NCI-H446 treated with DMSO at 0.1 percent for 48 hours (cell line): Measurements from ENCODE around the gene ADAP1.
"Not testable (repeated sequence)": the region's sequence is repeated elsewhere in the genome, so short reads cannot be mapped to it uniquely, and the experiment has no call there.

Experiments used
- DNase-seq: peaks from one replicate; lab custom pipeline; 2025; lab: John Stamatoyannopoulos, UW

ADAP1 gene

DNA sequence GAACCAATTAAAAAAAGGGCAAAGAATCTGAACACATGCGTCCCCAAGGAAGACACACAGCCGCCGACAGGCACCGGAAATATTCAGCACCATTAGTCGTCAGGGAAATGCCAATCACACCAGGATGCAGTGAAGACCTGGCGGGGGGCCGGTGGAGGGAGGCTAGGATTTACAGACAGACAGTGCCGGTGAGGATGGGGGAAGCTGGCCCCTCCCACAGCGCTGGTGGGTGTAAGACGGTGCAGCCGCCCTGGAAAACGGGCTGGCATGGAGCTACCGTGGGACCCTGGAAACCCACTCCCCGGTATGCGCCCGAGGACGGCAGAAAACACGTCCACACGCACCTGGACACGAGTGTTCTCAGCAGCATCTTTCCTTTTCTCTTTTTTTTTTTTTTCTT is 4.8 kb upstream of the ADAP1 start:
- DNase-seq: no peak

DNA sequence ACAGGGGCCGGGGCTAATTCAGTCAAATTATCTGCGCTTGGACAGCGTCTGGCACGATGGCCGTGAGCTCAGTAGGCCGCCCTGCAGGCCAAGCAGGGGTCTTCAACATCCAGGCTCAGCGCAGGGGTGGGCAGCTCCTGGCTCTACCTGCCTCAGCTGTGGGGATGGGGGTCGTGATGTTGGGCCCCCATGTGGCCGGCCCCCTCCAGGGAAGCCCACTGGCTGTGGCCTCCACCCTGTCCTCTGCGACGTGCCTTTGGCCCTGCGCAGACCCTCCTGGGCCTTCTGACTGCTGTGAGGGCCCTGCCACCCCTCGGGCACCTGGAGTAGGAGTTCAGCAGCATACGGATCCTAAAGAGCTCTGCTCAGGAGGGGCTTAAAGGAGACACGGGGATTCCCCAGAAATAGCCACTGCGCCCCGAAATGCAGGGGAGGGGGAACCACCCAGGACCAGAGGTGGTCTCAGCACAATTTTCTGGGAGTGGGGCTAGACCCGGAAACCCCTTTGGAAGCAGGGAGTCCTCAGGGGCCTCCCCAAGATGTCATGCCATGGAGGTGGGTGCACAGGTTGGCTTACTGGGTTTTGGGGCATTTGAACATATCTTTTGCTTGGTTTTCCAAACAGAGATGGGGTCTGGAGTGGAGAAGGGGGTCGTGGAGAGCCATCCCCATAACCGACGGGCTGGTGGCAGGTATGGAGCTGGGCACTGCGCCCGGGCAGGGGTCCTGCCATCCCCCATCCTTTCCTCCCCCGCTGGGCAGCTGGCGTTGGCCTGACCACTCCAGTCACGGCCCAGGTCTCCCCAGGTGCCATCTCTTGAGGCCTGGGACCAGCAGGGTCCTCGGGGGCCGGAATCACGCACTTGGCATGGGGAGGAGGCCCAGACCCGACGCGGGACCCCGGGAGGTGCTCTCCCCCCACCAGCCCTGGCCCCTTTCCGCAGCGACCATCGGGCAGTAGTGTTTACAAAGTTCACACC is 4.0 kb upstream of the ADAP1 start:
- DNase-seq: no peak

DNA sequence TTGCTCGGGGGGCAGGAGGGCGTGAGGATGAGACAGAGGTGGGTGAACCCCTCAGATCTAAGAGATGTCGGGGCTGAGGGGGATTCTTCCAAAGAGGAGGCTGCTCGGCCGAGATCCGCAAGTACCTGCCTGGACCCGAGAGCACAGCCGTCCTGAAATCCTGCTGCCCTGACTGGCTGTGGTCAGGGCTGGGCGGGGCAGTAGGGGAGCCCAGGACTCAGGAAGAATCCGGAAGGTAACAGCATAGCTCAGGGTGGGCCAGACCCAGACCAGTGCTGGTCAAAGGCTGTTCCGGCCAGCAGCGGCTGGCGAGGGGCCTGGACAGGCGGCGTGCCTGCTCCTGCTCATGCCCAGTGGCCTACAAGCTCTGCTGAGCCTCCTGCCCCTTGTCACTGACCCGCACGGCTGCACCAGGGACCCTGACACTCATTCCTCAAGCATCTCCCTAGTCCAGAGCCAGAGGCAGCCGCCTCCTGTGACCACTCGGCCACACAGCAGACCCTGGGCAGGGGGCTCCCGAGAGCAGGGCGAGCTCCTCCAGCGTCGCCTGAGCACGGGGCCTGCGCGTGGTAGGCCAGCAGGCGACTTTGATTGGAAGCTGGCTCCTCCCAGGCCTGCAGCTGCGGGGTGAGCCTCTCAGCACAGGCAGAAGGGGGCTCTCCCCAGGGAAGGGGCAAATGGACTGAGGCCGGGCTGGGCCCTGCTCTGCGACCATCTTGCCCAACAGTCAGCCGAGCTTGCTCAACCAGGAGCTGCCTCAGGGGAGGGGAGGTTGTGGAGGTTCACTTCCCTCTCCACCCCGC is 3.1 kb upstream of the ADAP1 start:
- DNase-seq: no peak

DNA sequence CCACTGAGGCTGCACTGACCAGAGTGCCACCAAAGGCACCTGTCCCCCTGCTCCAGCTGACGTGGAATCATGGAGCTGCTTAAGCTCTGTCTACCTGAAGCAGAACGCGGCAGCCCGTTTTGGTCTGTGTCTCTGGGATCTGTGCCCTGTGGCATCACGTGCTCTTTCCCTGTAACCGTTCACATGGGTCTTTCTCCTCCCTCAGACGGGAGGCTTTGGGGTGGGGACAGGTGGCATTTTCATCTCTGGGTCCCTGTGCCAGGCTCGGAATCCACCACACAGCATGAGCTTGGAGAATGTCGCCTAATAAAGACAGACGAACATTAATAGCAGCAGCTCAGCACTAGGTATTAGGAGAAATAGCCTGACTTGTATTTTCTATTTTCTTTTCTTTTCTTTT is 1.6 kb upstream of the ADAP1 start:
- DNase-seq: no peak

- DNase-seq: no peak
Observed at GRCh38 chr7:953547-954327, 743 bp downstream of the ADAP1 start.

GRCh38 chr7:952548-953441 is 1.7 kb downstream of the ADAP1 start:
- no peak for DNase-seq

DNA sequence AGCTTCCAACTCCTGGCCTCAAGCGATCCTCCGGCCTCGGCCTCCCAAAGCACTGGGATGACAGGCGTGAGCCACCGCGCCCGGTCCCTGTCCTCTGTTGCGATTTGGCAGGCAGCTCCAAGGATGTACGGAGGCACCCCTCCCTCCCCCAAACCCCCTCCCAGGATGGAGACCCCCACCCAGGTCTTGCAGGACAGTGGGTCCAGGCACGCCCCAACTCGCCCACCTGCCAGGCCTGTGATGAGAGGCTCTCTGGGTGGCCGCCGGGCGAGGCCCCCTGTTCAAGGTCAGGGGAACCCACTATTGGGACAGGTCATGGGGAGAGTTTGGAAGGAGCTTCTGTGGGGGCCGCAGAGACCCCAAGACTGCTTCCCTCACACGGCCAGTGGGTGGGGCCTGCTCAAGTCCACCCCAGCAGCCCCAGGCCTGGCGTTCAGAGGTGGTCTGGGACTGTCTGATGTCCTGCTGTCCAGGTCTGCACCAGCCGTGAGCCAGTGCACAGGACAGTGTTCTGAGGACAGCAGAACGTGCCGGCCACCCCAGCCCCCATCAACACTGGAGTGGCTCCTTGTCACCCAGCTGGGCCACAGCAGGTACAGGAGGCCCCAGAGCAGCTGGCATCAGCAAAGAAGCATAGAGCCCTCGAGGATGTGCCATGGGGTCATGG is 2.5 kb downstream of the ADAP1 start:
- DNase-seq: no peak

GRCh38 chr7:949021-949934 is 5.2 kb downstream of the ADAP1 start:
- no peak for DNase-seq

GRCh38 chr7:947391-948210 is 6.9 kb downstream of the ADAP1 start:
- DNase-seq: no peak

DNA sequence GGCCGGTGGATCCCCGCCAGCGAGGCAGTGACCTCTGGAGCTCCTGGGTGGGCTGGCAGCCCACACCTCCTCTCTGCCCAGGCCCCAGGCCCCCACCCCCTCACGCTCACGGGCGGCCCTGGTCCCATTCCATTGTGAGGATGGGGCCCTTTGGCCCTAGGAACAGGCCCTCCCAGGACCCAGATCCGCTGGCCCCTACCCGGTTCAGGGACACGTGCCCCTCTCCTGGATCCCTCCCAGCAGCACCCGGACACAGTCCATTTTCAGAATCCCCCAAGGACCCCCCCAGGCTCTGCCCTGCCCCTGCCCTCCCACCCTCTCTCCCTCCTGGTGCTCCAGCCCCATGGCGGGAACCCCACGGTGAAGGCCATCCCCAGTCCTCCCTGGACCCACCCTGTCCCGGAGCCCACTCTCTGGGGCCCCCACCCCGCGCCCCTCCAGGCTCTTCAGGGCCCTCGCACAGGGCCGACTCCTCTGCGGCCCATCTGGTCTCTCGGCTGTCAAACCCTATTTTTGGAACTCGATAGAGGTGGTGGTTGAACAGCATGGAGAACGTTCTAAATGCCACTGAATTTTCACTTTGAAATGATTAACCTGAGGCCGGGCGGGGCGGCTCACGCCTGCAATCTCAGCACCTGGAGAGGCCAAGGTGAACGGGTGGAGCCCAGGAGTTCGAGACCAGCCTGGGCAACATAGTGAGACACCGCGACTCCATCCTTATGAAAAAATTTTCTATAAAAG is 8.1 kb downstream of the ADAP1 start:
- DNase-seq: no peak

DNA sequence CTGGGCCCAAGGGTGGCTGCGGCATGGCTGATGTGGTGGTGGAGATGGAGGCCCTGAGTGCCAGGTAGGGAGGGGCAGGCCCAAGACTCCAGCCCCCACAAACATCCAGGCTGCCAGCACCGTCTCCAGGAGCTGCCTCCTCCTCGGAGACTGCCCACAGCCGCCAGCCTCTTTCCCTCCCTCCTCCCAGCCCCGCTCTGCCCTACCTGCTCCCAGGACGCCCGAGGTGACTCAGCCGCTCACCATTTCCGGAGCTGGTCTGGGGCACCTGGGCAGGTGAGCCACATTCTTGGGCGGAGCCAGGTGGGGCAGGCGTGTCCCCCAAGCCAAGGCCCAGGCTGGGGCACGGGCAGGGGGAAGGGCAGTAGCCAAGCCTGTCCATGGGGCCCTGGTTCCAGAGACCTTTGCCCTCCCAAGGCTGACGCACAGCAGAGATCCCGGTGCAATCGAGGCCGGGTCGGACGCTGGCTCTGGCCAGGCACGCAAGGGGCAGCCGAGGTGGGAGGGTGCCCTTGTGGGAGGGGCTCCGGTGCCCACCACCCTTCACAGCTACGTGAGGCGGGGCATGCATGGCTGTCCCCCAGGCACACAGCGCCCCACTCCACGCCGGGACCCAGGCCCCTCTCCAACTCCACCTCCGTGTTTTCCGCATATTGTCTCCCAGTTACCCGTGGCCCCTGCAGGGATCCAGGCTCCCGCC is 8.8 kb downstream of the ADAP1 start:
- DNase-seq: no peak

DNA sequence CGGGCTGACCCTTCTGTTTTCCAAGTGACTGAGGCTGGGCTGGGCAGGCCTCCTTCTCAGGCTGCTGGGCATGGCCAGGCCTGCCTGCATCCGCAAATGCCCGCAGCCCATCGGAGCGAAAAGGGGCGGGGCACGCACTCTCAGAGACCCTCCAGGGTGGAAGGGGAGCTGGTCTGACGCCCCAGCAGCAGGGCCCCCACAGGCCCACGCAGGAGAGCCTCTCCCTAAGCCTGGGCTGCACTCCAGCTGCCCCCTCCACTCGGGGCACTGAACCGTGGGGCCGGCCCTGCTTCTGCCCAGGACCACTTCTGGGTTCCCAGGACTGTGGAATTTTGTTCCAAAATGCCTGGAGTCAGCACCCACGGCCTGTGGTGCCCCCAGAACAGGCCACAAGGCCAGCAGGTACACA is 9.3 kb downstream of the ADAP1 start:
- no peak for DNase-seq

DNA sequence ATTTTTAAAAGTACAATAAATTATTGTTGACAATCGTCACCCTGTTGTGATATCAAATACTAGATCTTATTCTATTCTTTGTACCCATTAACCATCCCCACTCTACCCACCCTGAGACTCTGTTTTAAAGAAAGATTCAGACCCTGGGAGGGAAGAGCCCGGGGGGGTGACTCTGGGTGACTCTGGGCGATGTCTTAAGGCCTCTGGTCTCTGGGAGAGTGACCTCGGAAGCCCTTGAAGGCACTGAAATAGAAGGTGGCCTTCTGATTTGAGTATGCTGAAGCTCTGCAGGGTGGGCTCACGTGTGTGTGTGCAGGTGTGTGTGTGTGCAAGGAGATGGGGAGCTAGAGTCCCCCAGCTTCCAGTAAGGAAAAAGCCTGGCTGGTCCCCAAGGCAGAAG is 9.7 kb downstream of the ADAP1 start:
- DNase-seq: no peak

DNA sequence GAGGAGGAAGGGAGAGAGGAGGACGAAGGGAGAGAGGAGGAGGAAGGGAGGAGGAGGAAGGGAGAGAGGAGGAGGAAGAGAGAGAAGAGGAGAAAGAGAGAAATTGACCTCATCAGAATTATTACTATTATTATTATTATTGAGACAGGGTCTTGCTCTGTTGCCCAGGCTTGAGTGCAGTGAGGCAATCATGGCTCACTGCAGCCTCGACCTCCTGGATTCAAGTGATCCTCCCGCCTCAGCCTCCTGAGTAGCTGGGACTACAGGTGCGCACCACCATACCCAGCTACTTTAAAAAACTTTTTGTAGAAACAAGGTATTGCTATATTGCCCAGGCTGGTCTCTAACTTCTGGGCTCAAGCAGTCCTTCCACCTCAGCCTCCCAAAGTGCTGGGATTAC is 10.7 kb downstream of the ADAP1 start:
- DNase-seq: not testable (repeated sequence)

GRCh38 chr7:940599-941408 is 13.7 kb downstream of the ADAP1 start:
- no peak for DNase-seq

DNA sequence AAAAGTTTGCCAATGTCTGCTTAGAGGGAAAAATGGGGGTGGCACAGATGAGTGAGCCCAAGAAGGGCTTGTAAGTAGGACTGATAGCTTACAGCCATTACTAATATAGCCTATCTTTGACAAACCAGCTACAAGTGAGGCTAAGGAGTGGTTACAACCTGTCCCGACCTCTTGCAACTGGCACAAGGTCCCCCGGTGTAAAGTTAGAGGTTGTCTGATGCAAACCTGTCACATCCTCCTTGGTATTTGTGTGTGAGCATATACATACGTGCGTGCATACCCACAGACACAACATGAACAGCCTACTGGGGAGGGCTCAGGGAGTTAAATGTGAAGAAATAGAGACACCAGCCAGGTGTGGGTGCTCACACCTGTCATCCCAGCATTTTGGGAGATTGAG is 14.6 kb downstream of the ADAP1 start:
- DNase-seq: no peak
